NK-92 (cell line): ENCODE data around the gene PDE6A.

Experiments used
- DNase-seq: peaks from one replicate; lab custom pipeline; 2025; ENCODE audit not compliant: unreplicated experiment; lab: John Stamatoyannopoulos, UW

The PDE6A gene

GRCh38 chr5:149944666-149945065 lies at the start of gene PDE6A:
Gene PDE6A, minus strand, starts transcription at chr5:149944793. Its CDS starts 120 bp downstream, at chr5:149944673.
- DNase-seq: no peak

GRCh38 chr5:149993471-149993870 lies 48.9 kb upstream of the PDE6A start:
- DNase-seq: no peak

- DNase-seq: no peak
These were observed 46.2 kb upstream of the PDE6A start for GRCh38 chr5:149990518-149991376.

GRCh38 chr5:149988126-149988525 lies 43.5 kb upstream of the PDE6A start:
- DNase-seq: no peak

GRCh38 chr5:149982505-149982904 lies 37.9 kb upstream of the PDE6A start:
- DNase-seq: no peak

GRCh38 chr5:149981206-149981605 lies 36.6 kb upstream of the PDE6A start:
- no peak for DNase-seq

GRCh38 chr5:149979896-149980295 lies 35.3 kb upstream of the PDE6A start:
- no peak for DNase-seq

GRCh38 chr5:149975409-149975808 lies 30.8 kb upstream of the PDE6A start:
- no peak for DNase-seq

GRCh38 chr5:149969181-149969930 lies 24.8 kb upstream of the PDE6A start:
- no peak for DNase-seq

GRCh38 chr5:149966946-149967345 lies 22.4 kb upstream of the PDE6A start:
- DNase-seq: no peak

GRCh38 chr5:149963729-149964128 lies 19.1 kb upstream of the PDE6A start:
- DNase-seq: no peak

GRCh38 chr5:149962601-149963300 lies 18.2 kb upstream of the PDE6A start:
- DNase-seq: no peak

- DNase-seq: no peak
These were observed 17.4 kb upstream of the PDE6A start for GRCh38 chr5:149961957-149962409.

GRCh38 chr5:149961186-149961685 lies 16.6 kb upstream of the PDE6A start:
- DNase-seq: no peak

- DNase-seq: peak; percentile 38
These were observed 15.9 kb upstream of the PDE6A start, which contains the start of gene SLC26A2 for GRCh38 chr5:149960272-149961185. Gene SLC26A2, plus strand, starts transcription at chr5:149960758. Its CDS starts 16,895 bp downstream, at chr5:149977653.

- DNase-seq: no peak
These were observed 15.0 kb upstream of the PDE6A start for GRCh38 chr5:149959406-149960236.

- no peak for DNase-seq
These were observed 13.3 kb upstream of the PDE6A start for GRCh38 chr5:149957855-149958254.

- no peak for DNase-seq
These were observed 12.1 kb upstream of the PDE6A start for GRCh38 chr5:149956685-149957084.

GRCh38 chr5:149954798-149955197 lies 10.2 kb upstream of the PDE6A start:
- no peak for DNase-seq
